ENCODE measurements around the gene MEGF6.

MEGF6 gene

DNA sequence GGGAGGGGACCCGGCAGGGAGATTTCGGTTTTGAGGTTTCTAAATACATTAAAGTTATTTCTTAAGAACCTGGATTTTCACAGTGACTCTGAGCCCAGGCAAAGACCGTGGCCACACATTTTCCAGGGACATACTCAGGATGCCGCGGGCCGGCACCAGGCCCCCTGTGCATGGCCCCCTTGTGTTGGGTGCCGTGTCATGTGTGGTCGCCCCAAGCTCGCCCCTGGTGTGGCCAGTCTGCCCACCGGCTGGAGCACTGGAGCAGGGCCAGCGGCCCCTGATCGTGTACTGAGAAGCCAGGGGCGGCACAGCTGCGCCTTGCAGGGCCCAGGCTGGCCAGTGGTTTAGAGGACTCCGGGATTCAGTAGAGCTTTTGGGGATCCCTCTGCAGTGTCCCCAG, 130.3 kb downstream of the MEGF6 start:
- in situ Hi-C loops (cut with MboI; ENCODE audit: low sequenced_read_pairs, unreplicated experiment): no loop called here
- no peak for DNase-seq (ENCODE audit: low spot score)
- TF ChIP-seq, protein P1, sequence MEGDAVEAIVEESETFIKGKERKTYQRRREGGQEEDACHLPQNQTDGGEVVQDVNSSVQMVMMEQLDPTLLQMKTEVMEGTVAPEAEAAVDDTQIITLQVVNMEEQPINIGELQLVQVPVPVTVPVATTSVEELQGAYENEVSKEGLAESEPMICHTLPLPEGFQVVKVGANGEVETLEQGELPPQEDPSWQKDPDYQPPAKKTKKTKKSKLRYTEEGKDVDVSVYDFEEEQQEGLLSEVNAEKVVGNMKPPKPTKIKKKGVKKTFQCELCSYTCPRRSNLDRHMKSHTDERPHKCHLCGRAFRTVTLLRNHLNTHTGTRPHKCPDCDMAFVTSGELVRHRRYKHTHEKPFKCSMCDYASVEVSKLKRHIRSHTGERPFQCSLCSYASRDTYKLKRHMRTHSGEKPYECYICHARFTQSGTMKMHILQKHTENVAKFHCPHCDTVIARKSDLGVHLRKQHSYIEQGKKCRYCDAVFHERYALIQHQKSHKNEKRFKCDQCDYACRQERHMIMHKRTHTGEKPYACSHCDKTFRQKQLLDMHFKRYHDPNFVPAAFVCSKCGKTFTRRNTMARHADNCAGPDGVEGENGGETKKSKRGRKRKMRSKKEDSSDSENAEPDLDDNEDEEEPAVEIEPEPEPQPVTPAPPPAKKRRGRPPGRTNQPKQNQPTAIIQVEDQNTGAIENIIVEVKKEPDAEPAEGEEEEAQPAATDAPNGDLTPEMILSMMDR (IDR thresholded peaks at IDR 0.05; ENCODE audit: borderline replicate concordance, control extremely low read depth, extremely low read depth, insufficient read depth, missing control alignments): no peak

DNA sequence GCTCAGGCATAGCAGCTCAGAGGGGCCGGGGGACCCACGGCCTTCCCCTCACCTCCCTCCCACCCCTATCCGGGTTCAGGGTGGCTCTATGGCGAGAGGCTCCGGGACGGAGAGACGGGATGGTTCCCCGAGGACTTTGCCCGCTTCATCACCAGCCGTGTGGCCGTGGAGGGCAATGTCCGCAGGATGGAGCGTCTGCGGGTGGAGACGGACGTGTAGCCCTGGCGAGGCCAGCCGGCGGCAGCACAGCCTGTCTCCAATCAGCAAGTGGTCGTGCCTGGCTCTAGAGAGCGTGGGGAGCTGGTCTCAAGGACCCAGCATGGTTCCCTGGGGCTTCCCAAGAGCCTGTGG, 131.0 kb downstream of the MEGF6 start:
- in situ Hi-C loops (cut with MboI; ENCODE audit: low sequenced_read_pairs, unreplicated experiment): no loop called here
- TF ChIP-seq, protein P1 (IDR thresholded peaks at IDR 0.05; ENCODE audit: borderline replicate concordance, control extremely low read depth, extremely low read depth, insufficient read depth, missing control alignments): no peak

DNA sequence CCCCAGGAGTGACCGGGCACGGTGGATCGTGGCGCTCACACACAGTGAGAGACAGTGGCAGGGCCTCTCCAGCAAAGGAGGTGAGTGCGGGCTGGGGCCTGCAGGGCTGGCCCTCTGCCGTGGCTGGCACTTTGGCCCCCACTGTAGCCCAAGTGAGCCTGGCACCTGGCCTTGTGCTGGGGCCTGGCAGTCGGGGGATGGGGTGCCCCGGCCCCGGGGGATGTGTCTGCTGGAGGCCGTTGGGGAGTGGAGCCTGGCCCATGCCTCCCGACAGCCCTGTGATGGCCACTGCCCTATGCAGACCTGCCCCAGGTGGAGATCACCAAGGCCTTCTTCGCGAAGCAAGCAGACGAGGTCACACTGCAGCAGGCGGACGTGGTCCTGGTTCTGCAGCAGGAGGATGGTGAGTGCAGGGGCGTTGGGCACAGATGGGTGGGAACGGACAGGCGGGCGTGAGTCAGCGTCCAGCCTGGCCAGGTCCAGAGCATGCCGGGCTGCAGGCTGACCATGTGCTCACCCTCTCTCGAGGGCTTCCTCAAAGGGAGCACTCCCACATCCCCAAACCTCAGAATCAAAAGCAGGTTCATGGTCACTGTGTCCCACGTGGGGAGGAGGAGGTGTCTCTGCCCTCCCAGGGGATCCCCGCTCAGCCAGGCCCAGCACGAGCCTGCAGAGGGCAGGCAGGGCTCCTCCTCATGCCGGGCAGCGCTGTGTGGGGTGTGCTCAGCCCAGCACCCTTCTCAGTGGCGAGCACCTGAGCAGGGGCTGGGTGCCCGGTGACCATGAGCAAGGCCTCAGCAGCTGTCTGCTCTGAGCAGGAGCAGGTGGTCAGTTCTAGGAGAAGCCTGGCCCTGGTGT, 131.6 kb downstream of the MEGF6 start:
- in situ Hi-C loops (cut with MboI; ENCODE audit: low sequenced_read_pairs, unreplicated experiment): no loop called here
- DNase-seq (ENCODE audit: low spot score): no peak
- TF ChIP-seq, protein P1 (IDR thresholded peaks at IDR 0.05; ENCODE audit: borderline replicate concordance, control extremely low read depth, extremely low read depth, insufficient read depth, missing control alignments): no peak

More for the DNA sequence above, 131.0 kb downstream of the MEGF6 start:
- no peak for DNase-seq (ENCODE audit: low spot score)

DNA sequence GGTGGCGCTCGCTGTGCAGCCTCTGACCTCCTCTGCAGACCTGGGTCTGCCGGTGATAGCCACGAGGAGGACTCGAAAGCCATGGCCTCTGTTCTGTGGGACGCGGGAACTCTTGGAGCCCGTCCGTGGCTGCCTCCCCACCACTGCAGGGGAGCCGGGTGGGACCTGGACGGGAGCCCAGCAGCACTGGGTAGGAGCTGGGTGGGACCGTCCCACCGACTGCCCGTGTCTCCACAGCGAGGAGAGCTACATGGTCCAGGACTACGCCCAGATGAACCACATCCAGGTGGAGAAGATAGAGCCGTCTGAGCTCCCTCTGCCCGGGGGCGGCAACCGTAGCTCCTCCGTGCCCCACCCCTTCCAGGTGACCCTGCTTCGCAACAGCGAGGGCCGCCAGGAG, 133.1 kb downstream of the MEGF6 start:
- DNase-seq (ENCODE audit: low spot score): no peak
- TF ChIP-seq, protein P1 (IDR thresholded peaks at IDR 0.05; ENCODE audit: borderline replicate concordance, control extremely low read depth, extremely low read depth, insufficient read depth, missing control alignments): no peak
- in situ Hi-C loops (cut with MboI; ENCODE audit: low sequenced_read_pairs, unreplicated experiment): no loop called here

DNA sequence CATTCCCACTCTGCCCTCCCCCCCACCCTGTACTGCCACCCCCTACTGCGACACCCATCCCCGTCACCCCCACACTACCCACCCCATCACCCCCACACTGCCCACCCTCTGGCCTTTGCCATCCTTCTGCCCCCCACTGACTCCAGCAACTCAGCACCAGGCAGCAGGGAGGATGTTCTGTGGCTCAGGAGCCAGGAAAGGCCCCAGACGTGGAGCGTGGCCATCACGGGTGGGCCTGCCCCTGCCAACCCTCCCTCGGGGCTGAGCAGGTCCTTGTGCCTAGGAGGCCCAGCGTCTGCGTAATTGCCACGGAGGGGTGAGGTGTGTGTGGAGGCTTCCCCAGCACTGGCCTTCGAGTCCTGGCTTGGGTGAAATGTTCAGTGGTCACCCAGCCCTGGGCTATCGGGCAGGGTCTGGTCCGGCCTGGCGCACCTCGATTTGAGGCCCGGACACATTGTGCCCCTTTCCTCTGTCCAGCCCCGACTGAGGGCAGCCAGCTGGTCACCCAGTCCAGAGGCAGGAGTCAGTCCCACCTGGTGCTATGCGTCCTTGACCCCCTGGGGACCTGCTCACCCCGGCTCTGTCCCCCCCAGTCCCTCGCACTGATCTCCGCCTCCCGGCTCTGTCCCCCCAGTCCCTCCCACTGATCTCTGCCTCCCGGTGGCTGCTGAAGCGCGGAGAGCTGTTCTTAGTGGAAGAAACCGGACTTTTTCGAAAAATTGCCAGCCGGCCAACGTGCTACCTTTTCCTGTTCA, 133.9 kb downstream of the MEGF6 start:
- TF ChIP-seq, protein P1 (IDR thresholded peaks at IDR 0.05; ENCODE audit: borderline replicate concordance, control extremely low read depth, extremely low read depth, insufficient read depth, missing control alignments): no peak
- in situ Hi-C loops (cut with MboI; ENCODE audit: low sequenced_read_pairs, unreplicated experiment): no loop called here
- DNase-seq (ENCODE audit: low spot score): peak; percentile 78

DNA sequence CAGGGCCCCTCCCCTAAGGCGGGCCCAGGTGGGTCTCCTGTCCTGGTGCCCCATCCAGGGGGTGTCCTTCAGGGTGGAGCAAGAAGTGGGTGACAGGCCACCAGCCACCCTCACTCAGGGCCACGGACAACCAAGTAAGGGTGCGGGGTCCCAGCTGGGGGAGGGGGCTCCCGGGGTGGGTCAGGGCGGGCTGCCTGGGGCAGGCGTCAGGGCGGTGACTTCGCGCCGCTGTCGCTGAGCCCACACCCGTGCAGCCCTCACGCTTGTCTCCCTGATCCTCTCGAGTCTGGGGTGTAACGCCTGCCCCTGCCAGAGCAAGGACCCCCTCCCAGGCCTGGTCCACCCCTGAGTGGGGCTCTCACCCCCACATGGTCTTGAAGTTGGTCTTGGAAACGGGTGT, 134.6 kb downstream of the MEGF6 start:
- in situ Hi-C loops (cut with MboI; ENCODE audit: low sequenced_read_pairs, unreplicated experiment): no loop called here
- TF ChIP-seq, protein P1 (IDR thresholded peaks at IDR 0.05; ENCODE audit: borderline replicate concordance, control extremely low read depth, extremely low read depth, insufficient read depth, missing control alignments): no peak
- no peak for DNase-seq (ENCODE audit: low spot score)
